ENCODE data around the gene OR6B3. TPM values are rescaled to one million over a fixed set of nuclear protein-coding genes. Genes with fewer than 3 reads are reported as not detected.

OR6B3 gene
- total RNA-seq, 1 experiment from 2014 or later: not detected

DNA sequence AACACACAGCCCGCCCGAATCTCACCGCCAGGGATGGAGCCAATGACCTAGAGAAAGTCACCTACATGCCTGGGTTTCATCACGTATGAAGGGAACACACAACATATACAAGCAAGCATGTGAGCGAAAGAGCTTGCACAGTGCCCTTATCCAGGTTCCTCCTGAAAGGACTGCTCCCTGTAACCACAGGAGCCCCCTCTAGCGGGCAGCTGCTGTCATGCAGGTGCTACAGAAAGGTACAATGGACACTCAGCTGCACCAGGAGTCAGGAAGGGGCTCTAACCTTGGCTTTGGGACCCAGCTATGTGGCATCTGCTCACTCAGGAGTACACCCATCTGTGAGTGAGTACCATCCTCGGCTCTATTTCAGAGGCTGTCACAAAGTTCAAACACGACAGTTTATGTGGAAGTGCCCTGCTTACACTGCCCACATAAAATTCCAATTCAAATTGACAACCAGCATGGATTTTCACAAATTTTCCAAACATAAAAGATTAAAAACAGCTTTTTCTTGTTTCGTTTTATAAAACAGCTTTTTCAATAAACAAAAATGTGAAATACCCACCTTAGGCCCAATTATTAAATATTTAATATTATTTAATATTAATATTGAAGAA is 31.7 kb downstream of the OR6B3 start:
- H3K4me1 ChIP-seq: 0 out of 2 replicates have a peak, but pooled peaks cover 9% of the 10 kb centered on the region
- peak; percentile 70 to 74 for DNase-seq
- no peaks in the 10 kb centered on the region for H3K9me3 ChIP-seq
- no peak overlapping the region for H3K4me3 ChIP-seq (ENCODE audit: low read depth, low read length)
- ChIA-PET CTCF (interaction anchor here (0.9 kb wide), 1 partner anchor 197 kb away, joined by 4 read pairs; no protein-coding TSS in a partner anchor), POLR2A (no interaction called here)
- Mint-ChIP-seq H3K9me3 (ENCODE audit: unreplicated experiment) (no peaks in the 10 kb centered on the region), H3K27ac (ENCODE audit: unreplicated experiment) (no peak overlapping the region), H3K4me1 (ENCODE audit: low read depth, unreplicated experiment) (no peaks in the 10 kb centered on the region), H3K27me3 (ENCODE audit: insufficient read depth, unreplicated experiment) (no peaks in the 10 kb centered on the region), H3K36me3 (ENCODE audit: insufficient read depth, unreplicated experiment) (peaks cover 36% of the 10 kb centered on the region), H3K4me3 (ENCODE audit: unreplicated experiment) (no peak overlapping the region)
- intact Hi-C loops (cut with micrococcal nuclease; ENCODE audit: unreplicated experiment): no loop called here
- TF ChIP-seq, protein P1, sequence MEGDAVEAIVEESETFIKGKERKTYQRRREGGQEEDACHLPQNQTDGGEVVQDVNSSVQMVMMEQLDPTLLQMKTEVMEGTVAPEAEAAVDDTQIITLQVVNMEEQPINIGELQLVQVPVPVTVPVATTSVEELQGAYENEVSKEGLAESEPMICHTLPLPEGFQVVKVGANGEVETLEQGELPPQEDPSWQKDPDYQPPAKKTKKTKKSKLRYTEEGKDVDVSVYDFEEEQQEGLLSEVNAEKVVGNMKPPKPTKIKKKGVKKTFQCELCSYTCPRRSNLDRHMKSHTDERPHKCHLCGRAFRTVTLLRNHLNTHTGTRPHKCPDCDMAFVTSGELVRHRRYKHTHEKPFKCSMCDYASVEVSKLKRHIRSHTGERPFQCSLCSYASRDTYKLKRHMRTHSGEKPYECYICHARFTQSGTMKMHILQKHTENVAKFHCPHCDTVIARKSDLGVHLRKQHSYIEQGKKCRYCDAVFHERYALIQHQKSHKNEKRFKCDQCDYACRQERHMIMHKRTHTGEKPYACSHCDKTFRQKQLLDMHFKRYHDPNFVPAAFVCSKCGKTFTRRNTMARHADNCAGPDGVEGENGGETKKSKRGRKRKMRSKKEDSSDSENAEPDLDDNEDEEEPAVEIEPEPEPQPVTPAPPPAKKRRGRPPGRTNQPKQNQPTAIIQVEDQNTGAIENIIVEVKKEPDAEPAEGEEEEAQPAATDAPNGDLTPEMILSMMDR (IDR thresholded peaks at IDR 0.05; ENCODE audit: insufficient read depth in 1 of 2, low read depth in 1 of 2, low read length in 1 of 2, severe bottlenecking in 1 of 2, unreplicated experiment in 1 of 2): peak; percentile 49 to 77
- H3K27me3 ChIP-seq (replicated peaks; ENCODE audit: control insufficient read depth, insufficient read depth, low read length): no peaks in the 10 kb centered on the region
- BruUV-seq (replicated peaks): no TSS peak
- no peaks in the 10 kb centered on the region; the same call in 1 of the 2 replicates for H3K36me3 ChIP-seq (ENCODE audit: control insufficient read depth, insufficient read depth, low read length)

DNA sequence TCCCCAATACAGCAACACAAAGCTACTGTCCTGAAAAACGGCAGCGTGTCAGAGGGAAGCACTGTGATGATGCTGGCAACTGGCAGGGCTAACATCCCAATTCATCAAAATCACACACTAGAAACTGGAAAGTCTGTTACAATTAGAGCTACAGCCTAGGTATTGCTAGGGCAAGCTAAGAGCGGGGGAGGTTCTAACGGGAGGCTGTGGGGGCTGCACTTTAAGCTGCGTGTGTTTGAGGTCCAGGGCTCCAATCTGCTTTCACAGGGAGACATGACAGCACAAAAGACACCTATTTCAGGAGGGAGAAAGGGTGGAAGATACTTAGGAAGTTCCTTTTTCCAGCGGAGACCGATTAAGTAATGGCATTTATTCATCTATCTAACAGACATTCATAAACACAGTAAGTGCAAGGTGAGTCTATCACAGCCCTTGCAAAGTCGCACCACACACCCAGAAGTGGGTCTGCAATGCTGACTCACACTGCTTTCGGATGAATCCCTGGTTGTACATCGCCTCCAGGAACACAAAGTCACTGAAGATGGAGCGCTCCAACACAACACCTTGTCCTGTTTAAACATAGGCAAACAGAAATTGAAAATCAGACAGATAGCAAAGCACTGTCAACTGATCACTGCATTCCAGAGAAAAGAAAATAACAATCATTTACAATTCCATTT is 35.1 kb downstream of the OR6B3 start:
- H3K4me3 Mint-ChIP-seq (ENCODE audit: unreplicated experiment): no peak overlapping the region
- intact Hi-C loops (cut with micrococcal nuclease; ENCODE audit: unreplicated experiment): no loop called here
- ChIA-PET POLR2A (no interaction called here), CTCF (no interaction called here)
- H3K36me3 ChIP-seq (ENCODE audit: control insufficient read depth, insufficient read depth, low read length): no peaks in the 10 kb centered on the region; the same call in 1 of the 2 replicates
- H3K27ac Mint-ChIP-seq (ENCODE audit: unreplicated experiment): no peak overlapping the region
- no peaks in the 10 kb centered on the region for H3K4me1 Mint-ChIP-seq (ENCODE audit: low read depth, unreplicated experiment)
- TF ChIP-seq, protein P1 (IDR thresholded peaks at IDR 0.05; ENCODE audit: insufficient read depth in 1 of 2, low read depth in 1 of 2, low read length in 1 of 2, severe bottlenecking in 1 of 2, unreplicated experiment in 1 of 2): no peak
- DNase-seq: no peak
- H3K36me3 Mint-ChIP-seq (ENCODE audit: insufficient read depth, unreplicated experiment): peaks cover 40% of the 10 kb centered on the region
- no peaks in the 10 kb centered on the region for H3K27me3 Mint-ChIP-seq (ENCODE audit: insufficient read depth, unreplicated experiment)
- H3K9me3 Mint-ChIP-seq (ENCODE audit: unreplicated experiment): no peaks in the 10 kb centered on the region
- no peak overlapping the region for H3K4me3 ChIP-seq (ENCODE audit: low read depth, low read length)
- BruUV-seq (replicated peaks): no TSS peak
- no peaks in the 10 kb centered on the region for H3K27me3 ChIP-seq (replicated peaks; ENCODE audit: control insufficient read depth, insufficient read depth, low read length)
- no peaks in the 10 kb centered on the region for H3K4me1 ChIP-seq
- no peaks in the 10 kb centered on the region for H3K9me3 ChIP-seq

- CTCF ChIA-PET: no interaction called here
- POLR2A ChIA-PET: no interaction called here
- Histone ChIP-seq H3K4me3 (ENCODE audit: low read depth, low read length) (no peak overlapping the region), H3K4me1 (no peaks in the 10 kb centered on the region), H3K9me3 (no peaks in the 10 kb centered on the region), H3K27me3 (replicated peaks; ENCODE audit: control insufficient read depth, insufficient read depth, low read length) (no peaks in the 10 kb centered on the region), H3K36me3 (ENCODE audit: control insufficient read depth, insufficient read depth, low read length) (no peaks in the 10 kb centered on the region)
- TF ChIP-seq, protein P1 (IDR thresholded peaks at IDR 0.05; ENCODE audit: insufficient read depth in 1 of 2, low read depth in 1 of 2, low read length in 1 of 2, severe bottlenecking in 1 of 2, unreplicated experiment in 1 of 2): no peak
- intact Hi-C loops (cut with micrococcal nuclease; ENCODE audit: unreplicated experiment): no loop called here
- Mint-ChIP-seq H3K4me3 (ENCODE audit: unreplicated experiment) (no peak overlapping the region), H3K36me3 (ENCODE audit: insufficient read depth, unreplicated experiment) (peaks cover 40% of the 10 kb centered on the region), H3K27ac (ENCODE audit: unreplicated experiment) (no peak overlapping the region), H3K9me3 (ENCODE audit: unreplicated experiment) (no peaks in the 10 kb centered on the region), H3K4me1 (ENCODE audit: low read depth, unreplicated experiment) (no peaks in the 10 kb centered on the region), H3K27me3 (ENCODE audit: insufficient read depth, unreplicated experiment) (no peaks in the 10 kb centered on the region)
- BruUV-seq (replicated peaks): no TSS peak
- no peak for DNase-seq
Observed at GRCh38 chr2:240014327-240014726, 39.0 kb downstream of the OR6B3 start.

Data from Caco-2 (cell line).